Skeletal muscle tissue (tissue), 4 donors: ENCODE measurements around the gene PDAP1. TPM values are rescaled to one million over a fixed set of nuclear protein-coding genes. Genes with fewer than 3 reads are reported as not detected.
"Not testable (repeated sequence)": the region's sequence is repeated elsewhere in the genome, so short reads cannot be mapped to it uniquely, and the experiment has no call there.

Experiments used
- H3K27ac ChIP-seq: one replicate; pipeline ENCODE4 v1.7.0; 2013; ENCODE audit warnings: mild to moderate bottlenecking, low read depth, low read length, inconsistent platforms
- H3K27me3 ChIP-seq, 3 donors: one replicate each; pipeline ENCODE4 v1.7.0; 2013; ENCODE audit warnings: low read length in 3 of 3; ENCODE audit not compliant: control insufficient read depth in 3 of 3, insufficient read depth in 3 of 3
- H3K36me3 ChIP-seq, 3 donors: one replicate each; pipeline ENCODE4 v1.7.0; 2013; ENCODE audit warnings: low read length in 3 of 3; ENCODE audit not compliant: control insufficient read depth in 3 of 3, insufficient read depth in 3 of 3
- H3K4me1 ChIP-seq, 3 donors: one replicate each; pipeline ENCODE4 v1.7.0; 2013; ENCODE audit warnings: low read length in 3 of 3, mild to moderate bottlenecking in 3 of 3; ENCODE audit not compliant: control insufficient read depth in 3 of 3, insufficient read depth in 3 of 3
- H3K4me3 ChIP-seq, 3 donors: one replicate each; pipeline ENCODE4 v1.7.0; 2013; ENCODE audit warnings: low read length in 3 of 3
- H3K9ac ChIP-seq, 3 donors: one replicate each; pipeline ENCODE4 v1.7.0; 2013; ENCODE audit warnings: low read length in 3 of 3, mild to moderate bottlenecking in 3 of 3, moderate library complexity in 2 of 3, low read depth in 1 of 3
- H3K9me3 ChIP-seq, 3 donors: one replicate each; pipeline ENCODE4 v1.7.0; 2013; ENCODE audit warnings: low read length in 3 of 3; ENCODE audit not compliant: control insufficient read depth in 3 of 3
- total RNA-seq: library from RNA; depleted of rRNA; stranded (reverse); fragments of >200 nt; gene quantifications from one replicate; pipeline ENCODE4 v1.2.3, GENCODE V29; 2014
- donor health status: Osteomylitis.

The PDAP1 gene
- total RNA-seq, 1 donor from 2014 or later: 10.4 TPM

DNA sequence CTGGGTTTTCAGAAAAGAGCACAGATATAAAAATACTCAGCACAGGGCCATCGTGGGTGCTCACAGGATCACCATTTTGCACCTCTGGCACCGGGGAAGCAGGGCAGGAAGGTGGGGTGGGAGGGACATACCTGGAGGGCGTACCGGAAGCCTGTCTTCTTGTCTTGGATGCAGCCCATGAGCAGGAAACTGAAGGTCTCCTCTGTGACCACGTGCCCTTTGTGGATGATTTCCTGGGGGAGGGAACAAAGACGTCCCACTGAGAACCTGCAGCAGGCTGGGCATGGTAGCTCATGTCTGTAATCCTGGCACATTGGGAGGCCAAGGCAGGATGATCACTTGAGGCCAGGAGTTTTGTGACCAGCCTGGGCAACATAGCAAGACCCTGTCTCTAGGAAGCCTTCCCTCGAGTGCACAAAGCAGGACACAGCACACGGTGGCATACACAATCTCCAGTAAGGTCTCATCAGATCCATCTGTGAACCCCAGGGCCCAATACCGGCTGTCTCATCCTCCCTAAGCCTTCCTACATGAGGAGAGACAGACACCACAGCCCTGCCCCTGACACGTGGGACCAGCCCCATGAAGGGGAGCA, 20.7 kb upstream of the PDAP1 start:
- peaks cover 45 to 60% (median 53%) of the 10 kb centered on the region in 3 donors for H3K36me3 ChIP-seq
- H3K27me3 ChIP-seq: no peaks in the 10 kb centered on the region
- no peak overlapping the region for H3K4me3 ChIP-seq
- H3K9ac ChIP-seq: no peak overlapping the region
- no peak overlapping the region for H3K27ac ChIP-seq
- no peaks in the 10 kb centered on the region for H3K9me3 ChIP-seq
- H3K4me1 ChIP-seq: no peaks in the 10 kb centered on the region

DNA sequence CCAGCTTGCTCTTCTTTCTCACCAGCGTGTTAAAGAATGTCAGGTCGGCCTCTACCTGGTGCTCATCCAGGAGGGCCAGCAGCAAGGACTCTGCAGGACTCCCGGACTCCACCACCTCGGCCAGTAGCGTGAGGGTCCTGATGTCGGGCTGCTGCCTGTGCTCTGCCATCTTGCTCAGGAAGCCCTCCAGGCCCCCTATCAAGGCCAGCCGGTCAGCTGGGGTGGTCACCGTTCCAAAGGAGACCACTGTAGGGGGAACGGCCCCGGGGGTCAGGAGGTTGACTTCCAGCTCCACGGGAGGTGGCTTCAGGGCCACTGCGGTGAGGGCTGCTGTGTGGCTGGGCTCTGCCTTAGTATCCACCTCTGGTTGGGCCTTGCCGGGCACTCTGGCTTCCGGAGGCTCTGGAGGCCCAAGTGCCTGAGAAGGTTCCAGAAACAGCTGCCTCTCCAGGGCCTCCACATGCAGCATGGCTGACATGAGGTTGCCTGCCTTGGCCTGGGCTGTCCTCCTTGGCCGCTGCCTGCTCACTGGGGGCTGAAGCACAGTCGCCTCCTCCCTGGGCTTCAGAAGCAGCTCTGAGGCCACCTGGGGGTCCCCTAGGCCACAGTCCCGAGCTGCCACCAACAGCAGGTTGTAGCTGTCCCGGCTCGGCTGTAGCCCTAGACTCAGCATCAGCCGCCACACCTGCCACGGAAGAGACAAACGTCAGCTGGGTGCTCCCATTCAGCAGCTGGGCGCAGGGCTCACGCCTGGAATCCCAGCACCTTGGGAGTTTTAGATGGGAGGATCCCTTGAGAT, 16.7 kb upstream of the PDAP1 start:
- H3K9me3 ChIP-seq: no peaks in the 10 kb centered on the region
- no peak overlapping the region for H3K9ac ChIP-seq
- no peak overlapping the region for H3K27ac ChIP-seq
- H3K4me1 ChIP-seq: no peaks in the 10 kb centered on the region
- H3K4me3 ChIP-seq: no peak overlapping the region
- H3K36me3 ChIP-seq: peaks cover 48 to 53% (median 49%) of the 10 kb centered on the region in 3 donors
- no peaks in the 10 kb centered on the region for H3K27me3 ChIP-seq

DNA sequence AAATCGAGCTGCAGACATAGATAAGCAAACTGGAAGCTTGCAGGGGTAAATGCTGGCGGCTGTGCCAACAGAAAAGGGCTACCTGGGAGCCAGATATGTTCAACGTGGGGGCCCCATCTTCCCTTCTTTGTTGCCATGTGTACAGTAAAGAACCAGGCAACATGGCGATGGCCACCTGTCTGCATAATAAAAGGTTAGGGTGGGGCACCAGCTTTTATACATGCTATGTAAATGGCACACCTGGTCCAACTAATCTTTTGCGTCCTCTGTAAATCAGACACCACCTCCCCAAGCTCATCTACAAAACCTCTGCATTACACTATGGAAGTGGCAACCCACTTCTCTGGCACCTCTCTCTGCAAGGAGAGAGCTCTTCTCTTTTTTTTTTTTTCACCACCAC, 14.2 kb upstream of the PDAP1 start:
- H3K9me3 ChIP-seq: no peaks in the 10 kb centered on the region
- no peak overlapping the region for H3K9ac ChIP-seq
- H3K27ac ChIP-seq: no peak overlapping the region
- H3K4me1 ChIP-seq: no peaks in the 10 kb centered on the region
- H3K36me3 ChIP-seq: peaks cover 55 to 65% (median 59%) of the 10 kb centered on the region in 3 donors
- H3K4me3 ChIP-seq: no peak overlapping the region
- no peaks in the 10 kb centered on the region for H3K27me3 ChIP-seq

DNA sequence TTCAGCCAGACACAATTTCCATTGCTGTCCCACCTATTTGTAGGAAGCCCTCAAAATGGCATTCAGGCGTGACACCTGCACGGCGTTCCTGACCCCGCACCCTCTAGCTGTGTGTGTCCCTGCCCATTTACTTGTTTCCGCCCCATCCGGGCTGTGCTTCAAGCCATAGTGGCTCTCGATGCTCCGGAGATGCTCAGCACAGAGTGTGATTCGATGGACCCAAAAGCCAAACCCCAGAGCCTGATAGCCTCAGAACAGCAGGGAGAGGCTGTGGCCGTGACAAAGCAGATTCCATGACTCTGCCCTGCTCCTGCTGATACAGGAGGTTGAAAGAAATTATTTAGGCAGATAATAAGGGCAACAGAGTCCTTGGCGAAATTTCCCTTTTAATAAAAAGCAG, 13.8 kb upstream of the PDAP1 start:
- Histone ChIP-seq H3K27ac (no peak overlapping the region), H3K4me3 (no peak overlapping the region), H3K9ac (no peak overlapping the region), H3K27me3 (no peaks in the 10 kb centered on the region), H3K36me3 (peaks cover 59 to 69% (median 63%) of the 10 kb centered on the region in 3 donors), H3K4me1 (no peaks in the 10 kb centered on the region), H3K9me3 (no peaks in the 10 kb centered on the region)

DNA sequence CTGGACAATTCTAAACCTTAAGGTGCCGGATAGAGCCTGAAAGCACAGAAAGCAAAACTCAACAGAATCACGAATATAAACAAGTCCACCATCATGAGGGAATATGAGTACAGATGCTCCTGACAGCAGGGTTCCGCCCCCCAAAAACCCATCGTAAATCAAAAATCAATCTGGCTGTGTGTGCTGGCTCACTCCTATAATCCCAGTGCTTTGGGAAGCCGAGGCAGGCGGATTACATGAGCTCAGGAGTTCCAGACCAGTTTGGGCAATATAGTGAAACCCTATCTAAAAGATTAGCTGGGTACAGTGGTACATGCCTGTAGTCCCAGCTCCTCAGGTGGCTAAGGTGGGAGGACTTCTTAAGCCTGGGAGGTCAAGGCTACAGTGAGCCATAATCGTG, 12.6 kb upstream of the PDAP1 start:
- Histone ChIP-seq H3K27ac (no peak overlapping the region), H3K36me3 (peaks cover 71 to 79% (median 71%) of the 10 kb centered on the region in 3 donors), H3K9ac (no peak overlapping the region), H3K27me3 (no peaks in the 10 kb centered on the region), H3K4me1 (no peaks in the 10 kb centered on the region), H3K4me3 (no peak overlapping the region), H3K9me3 (no peaks in the 10 kb centered on the region)

DNA sequence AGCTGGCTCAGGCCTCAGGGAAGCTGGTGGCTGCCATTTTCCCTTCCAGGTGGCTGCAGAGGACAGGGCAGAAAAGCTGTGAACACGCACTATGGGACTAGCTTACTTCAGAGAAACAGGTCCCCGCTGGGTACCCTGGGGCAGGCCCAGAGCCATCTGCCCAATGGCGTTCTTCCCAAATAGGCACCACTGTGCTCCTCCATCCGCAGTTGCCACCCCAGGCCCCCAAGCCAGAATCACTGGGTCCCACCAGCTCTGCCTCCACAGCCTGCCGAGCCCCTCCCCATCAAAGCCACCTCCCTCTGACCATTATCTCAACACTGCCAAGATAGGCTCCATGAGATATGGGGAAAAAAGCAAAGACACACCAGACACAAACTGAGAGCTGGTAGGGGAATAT, 11.8 kb upstream of the PDAP1 start:
- no peaks in the 10 kb centered on the region for H3K27me3 ChIP-seq
- no peak overlapping the region for H3K27ac ChIP-seq
- no peak overlapping the region for H3K9ac ChIP-seq
- peaks cover 68 to 77% (median 71%) of the 10 kb centered on the region in 3 donors for H3K36me3 ChIP-seq
- H3K9me3 ChIP-seq: no peaks in the 10 kb centered on the region
- H3K4me1 ChIP-seq: no peaks in the 10 kb centered on the region
- H3K4me3 ChIP-seq: no peak overlapping the region

DNA sequence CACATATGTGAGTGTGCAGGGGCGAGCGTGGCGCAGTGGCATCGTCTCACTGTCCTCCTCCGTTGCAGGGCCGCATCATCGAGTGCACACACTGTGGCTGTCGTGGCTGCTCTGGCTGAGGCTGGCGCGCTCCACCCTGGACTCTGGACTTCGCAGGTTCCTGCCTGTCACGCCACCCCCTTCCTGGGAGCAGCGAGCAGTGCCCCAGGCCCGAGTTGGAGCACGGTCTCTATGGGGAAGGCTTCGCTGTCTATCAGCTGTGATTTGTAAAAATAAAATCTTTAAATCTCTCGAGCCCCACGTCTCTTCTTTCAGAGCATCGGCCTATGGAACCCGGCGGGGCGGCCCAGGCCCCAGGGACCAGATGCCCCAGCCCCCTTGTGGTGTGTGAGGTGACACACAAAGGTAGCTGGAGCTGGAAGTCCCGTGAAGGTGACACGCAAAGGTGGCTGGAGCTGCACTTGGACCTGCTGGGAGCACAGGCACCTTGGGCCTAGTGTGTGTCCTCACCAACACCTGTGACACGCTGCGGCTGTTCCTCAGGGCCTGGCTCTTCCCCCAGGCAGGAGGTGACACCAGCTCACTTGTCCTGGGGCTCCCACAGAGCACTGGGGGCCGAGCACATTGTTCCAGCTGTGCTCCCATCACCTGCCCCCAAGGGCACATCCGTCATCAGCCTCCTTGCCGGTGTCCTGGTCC, 11.1 kb upstream of the PDAP1 start:
- no peak overlapping the region for H3K9ac ChIP-seq
- no peak overlapping the region for H3K4me3 ChIP-seq
- H3K36me3 ChIP-seq: peaks cover 66 to 75% (median 69%) of the 10 kb centered on the region in 3 donors
- H3K27me3 ChIP-seq: no peaks in the 10 kb centered on the region
- H3K27ac ChIP-seq: no peak overlapping the region
- H3K4me1 ChIP-seq: no peaks in the 10 kb centered on the region
- no peaks in the 10 kb centered on the region for H3K9me3 ChIP-seq

DNA sequence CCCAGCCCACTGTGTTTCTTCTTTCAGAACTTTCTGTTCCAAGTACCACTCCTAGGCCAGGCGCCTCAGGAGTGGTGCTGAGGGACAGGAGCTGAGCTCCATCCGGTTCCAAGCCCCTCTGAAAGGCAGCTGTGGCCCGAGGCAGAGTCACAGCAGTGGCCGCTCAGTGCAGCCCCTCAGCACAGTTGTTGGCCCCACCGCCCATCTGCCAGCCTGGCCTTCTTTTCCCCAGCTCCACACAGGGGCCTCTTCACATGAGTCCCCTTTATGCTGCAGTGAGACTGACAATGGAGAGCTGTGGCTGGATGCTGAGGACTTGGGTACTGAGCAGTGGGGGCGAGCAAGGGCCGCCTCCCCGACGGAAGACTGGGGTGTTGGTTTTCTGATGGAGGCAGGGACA, 9.9 kb upstream of the PDAP1 start:
- Histone ChIP-seq H3K9me3 (no peaks in the 10 kb centered on the region), H3K36me3 (peaks cover 59 to 64% (median 61%) of the 10 kb centered on the region in 3 donors), H3K4me1 (no peaks in the 10 kb centered on the region), H3K4me3 (no peak overlapping the region), H3K27me3 (no peaks in the 10 kb centered on the region), H3K9ac (no peak overlapping the region), H3K27ac (no peak overlapping the region)

DNA sequence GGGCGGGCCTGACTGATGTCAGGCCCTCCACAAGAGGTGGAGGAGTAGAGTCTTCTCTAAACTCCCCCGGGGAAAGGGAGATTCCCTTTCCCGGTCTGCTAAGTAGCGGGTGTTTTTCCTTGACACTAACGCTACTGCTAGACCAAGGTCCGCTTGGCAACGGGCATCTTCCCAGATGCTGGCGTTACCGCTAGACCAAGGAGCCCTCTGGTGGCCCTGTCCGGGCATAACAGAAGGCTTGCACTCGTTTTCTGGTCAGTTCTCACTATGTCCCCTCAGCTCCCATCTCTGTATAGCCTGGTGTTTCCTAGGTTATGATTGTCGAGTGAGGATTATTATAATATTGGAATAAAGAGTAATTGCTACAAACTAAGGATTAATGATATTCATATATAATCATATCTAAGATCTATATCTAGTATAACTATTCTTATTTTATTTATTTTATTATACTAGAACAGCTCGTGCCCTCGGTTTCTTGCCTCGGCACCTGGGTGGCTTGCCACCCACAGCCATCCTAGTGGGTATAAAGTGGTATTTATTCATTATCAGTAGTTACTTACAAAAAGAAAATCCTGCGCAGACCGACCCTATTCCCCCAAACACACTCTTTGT, 7.2 kb upstream of the PDAP1 start:
- H3K27me3 ChIP-seq, H3K4me1 ChIP-seq, H3K9ac ChIP-seq, H3K9me3 ChIP-seq, H3K4me3 ChIP-seq, H3K27ac ChIP-seq: not testable (repeated sequence)
- peaks cover 68 to 77% (median 69%) of the 10 kb centered on the region in 3 donors for H3K36me3 ChIP-seq
